GM21576 (cell line): Measurements from ENCODE around the gene OSBPL10.
A peak's percentile ranks its signal among the peaks of the same experiment; 100 is the strongest.

Source experiments
- ATAC-seq: cut with Tn5 transposase; IDR thresholded peaks from one replicate; pipeline ENCODE4 v1.9.1; 2021; ENCODE audit warnings: mild to moderate bottlenecking, moderate library complexity; ENCODE audit not compliant: unreplicated experiment

The OSBPL10 gene

GRCh38 chr3:31754575-31755278 is 226.3 kb downstream of the OSBPL10 start:
- peak; percentile 92 for ATAC-seq

GRCh38 chr3:31753050-31753425 is 228.0 kb downstream of the OSBPL10 start:
- ATAC-seq = no peak

- ATAC-seq = no peak
These were observed 228.6 kb downstream of the OSBPL10 start for GRCh38 chr3:31752305-31753049.

- no peak for ATAC-seq
These were observed 230.7 kb downstream of the OSBPL10 start for GRCh38 chr3:31750341-31750740.

- ATAC-seq = no peak
These were observed 232.1 kb downstream of the OSBPL10 start for GRCh38 chr3:31748933-31749295.

DNA sequence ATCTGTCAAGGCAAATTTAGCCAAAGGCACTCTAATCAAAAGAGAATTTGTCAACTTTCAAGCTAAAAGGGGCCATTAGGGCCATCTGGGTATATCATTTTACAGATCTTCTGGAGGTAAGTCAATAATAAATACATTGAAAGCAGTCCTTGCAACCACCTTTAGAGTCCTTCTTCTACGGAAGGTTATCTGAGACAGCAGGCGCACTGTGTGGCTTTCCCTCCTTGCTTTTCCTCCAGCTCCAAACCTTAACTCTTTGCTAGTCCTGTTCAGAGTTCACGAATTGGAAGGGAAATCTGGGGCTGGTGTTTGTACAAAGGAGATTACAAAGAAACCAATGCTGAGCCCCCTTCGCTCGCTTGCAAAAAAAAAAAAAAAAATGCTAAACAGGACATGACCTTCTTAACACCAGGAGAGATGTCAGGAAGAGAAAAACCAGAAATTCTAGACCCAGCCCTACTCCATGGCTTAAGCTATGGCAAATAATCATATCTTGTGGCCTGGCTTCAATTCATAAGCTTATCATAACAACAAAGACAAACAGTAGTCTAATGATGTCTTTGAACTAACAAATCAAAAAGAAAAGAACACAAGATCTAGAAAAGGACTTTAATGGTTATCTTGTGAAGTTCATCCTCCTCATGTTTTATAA is 232.7 kb downstream of the OSBPL10 start:
- ATAC-seq = no peak

DNA sequence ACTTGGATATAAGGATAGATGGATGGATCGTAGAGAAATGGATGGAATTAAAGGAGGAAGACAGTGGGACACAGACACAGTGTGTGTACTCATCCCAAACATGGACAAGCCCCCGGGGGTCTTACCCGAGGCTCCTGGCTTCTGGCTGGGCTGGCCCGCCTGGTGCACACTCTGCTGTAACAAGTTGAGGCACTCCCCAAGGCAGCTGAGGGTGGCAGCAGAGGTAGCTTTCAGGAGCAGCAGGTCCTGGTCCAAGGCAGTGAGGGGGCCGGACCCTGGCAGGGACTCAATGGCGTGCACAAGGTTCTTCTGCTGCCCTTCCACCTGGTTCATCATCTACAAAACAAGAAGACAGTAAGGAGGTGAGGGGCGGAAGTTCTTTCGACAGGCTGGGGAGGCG is 233.3 kb downstream of the OSBPL10 start:
- ATAC-seq = no peak

GRCh38 chr3:31744913-31745312 is 236.1 kb downstream of the OSBPL10 start:
- no peak for ATAC-seq

GRCh38 chr3:31743331-31744089 is 237.6 kb downstream of the OSBPL10 start:
- no peak for ATAC-seq

DNA sequence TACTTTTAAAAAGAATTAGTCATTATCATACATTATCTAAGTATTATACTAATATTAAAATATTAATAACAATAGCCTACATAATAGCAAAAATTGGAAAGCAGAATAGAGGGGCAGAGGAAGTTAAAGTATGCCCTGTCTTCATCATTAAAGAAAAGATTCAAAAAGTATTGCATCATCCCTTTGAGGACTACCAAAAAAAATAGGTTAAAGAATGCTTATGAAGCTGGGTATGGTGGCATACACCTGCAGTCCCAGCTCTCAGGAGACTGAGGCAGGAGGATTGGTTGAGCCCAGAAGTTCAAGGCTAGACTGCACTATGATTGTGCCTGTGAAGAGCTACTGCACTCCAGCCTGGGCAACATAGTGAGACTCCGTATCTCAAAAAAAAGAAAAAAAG is 240.7 kb downstream of the OSBPL10 start:
- ATAC-seq = no peak

GRCh38 chr3:31738412-31738811 is 242.7 kb downstream of the OSBPL10 start:
- ATAC-seq = no peak

GRCh38 chr3:31735667-31736066 is 245.4 kb downstream of the OSBPL10 start:
- no peak for ATAC-seq

DNA sequence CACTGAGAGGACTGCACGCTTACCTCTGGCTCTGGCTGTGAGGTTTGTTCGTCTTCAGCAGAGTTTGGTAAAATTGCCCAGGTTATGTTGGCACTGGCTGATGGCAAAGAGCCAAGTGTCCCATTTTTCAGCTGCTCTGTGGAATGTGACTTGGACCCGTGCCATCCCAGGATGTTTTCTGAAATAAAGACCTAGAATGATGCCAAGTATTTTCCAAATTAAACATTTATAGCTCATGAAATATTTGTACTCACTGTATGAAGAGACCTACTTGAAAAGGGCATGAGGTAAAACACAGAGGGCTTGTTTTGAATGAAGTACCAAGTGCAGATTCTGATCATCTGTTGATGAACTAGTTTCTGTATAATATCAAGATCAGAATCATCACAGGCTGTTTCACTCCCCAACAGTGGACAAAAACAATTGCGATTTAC is 247.8 kb downstream of the OSBPL10 start:
- no peak for ATAC-seq

- no peak for ATAC-seq
These were observed 248.5 kb downstream of the OSBPL10 start for GRCh38 chr3:31732548-31732947.

- ATAC-seq = no peak
These were observed 251.5 kb downstream of the OSBPL10 start for GRCh38 chr3:31729573-31729972.

GRCh38 chr3:31729082-31729481 is 252.0 kb downstream of the OSBPL10 start:
- no peak for ATAC-seq

DNA sequence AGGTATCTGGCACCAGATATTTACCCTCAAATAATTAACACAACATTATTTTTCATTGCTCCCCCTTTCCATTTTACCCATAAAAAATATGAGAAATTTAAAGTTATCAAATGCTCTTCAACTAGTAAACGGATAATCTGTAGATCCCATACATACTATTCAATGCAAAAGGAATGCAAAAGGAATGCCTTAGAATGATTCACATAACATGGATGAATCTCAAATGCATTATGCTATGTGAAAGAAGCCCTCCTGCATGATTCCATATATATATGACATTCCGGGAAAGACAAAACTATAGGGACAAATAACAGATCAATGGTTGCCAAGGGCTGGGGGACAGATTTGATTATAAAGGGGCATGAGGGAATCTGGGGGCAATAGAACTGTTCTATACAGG is 252.7 kb downstream of the OSBPL10 start:
- ATAC-seq = no peak

- no peak for ATAC-seq
These were observed 255.1 kb downstream of the OSBPL10 start for GRCh38 chr3:31725976-31726375.

DNA sequence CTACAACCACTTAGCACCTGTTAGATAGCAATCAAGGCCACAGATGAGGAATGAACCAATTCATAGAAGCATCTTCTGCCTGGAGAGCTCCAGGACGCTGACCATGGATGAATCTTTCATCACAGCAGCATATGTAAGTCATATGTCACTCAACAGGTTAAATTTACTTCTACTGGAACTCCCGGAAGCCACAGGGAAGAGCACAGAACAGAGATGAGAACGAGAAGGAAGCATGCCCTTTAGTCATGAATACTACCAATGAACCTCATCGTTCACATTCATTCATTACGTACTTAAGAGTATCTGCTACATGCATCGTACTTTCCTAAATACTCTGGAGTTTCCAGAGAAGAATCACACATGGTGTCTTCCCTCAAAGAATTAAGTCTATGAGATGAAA is 255.5 kb downstream of the OSBPL10 start:
- ATAC-seq = no peak

GRCh38 chr3:31724651-31725050 is 256.4 kb downstream of the OSBPL10 start:
- ATAC-seq = peak; percentile 56

DNA sequence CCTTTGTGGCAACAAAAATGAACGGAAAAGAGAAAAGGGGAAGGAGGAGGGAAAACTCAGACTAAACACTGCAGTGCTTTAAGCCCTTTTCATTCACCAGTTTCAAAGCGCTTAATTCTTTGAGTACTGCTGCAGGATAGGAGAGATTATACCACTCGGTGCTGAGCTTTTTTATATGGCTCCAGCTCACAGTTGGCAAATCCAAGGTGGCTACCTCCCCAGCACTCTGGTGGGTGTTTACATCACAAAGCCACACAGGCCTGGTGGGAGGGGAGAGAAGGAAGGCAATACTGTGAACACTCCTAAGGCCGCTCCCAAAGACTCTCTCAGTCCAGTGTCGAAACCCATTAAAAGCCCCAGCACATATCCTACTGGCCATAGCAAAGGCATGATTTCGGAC is 256.9 kb downstream of the OSBPL10 start:
- no peak for ATAC-seq
